GM10248 (cell line): Measurements from ENCODE around the gene FBXW5.

ENCODE experiments used
- CTCF ChIA-PET: fragments of 300-600 bp; sonication (Branson Sonifier 250); formaldehyde crosslinking; extraction: SDS; loops from one replicate; lab custom pipeline; 2021; ENCODE audit warnings: antibody characterized with exemption; lab: Yijun Ruan, JAX
- POLR2A ChIA-PET: fragments of 350-650 bp; sonication (Branson Sonifier 250); formaldehyde crosslinking; extraction: SDS; loops from one replicate; lab custom pipeline; 2020; ENCODE audit warnings: antibody characterized with exemption; lab: Yijun Ruan, JAX
- DNase-seq: peaks from one replicate; pipeline ENCODE4 v3.0.0; 2012; ENCODE audit errors: extremely low spot score
- TF ChIP-seq, protein P1 (sequence below): IDR thresholded peaks from 2 replicates; pipeline ENCODE4 v1.5.1; 2012; ENCODE audit warnings: mild to moderate bottlenecking, low read depth; ENCODE audit errors: extremely low read depth, missing control alignments, control extremely low read depth

The FBXW5 gene

GRCh38 chr9:136972743-136973142 lies 28.2 kb upstream of the FBXW5 start:
- DNase-seq: no peak
- ChIA-PET CTCF (interaction anchor here (1.6 kb wide), 1 partner anchor 56 kb away, joined by 4 read pairs; no protein-coding TSS in a partner anchor), POLR2A (no interaction called here)
- TF ChIP-seq, protein P1, sequence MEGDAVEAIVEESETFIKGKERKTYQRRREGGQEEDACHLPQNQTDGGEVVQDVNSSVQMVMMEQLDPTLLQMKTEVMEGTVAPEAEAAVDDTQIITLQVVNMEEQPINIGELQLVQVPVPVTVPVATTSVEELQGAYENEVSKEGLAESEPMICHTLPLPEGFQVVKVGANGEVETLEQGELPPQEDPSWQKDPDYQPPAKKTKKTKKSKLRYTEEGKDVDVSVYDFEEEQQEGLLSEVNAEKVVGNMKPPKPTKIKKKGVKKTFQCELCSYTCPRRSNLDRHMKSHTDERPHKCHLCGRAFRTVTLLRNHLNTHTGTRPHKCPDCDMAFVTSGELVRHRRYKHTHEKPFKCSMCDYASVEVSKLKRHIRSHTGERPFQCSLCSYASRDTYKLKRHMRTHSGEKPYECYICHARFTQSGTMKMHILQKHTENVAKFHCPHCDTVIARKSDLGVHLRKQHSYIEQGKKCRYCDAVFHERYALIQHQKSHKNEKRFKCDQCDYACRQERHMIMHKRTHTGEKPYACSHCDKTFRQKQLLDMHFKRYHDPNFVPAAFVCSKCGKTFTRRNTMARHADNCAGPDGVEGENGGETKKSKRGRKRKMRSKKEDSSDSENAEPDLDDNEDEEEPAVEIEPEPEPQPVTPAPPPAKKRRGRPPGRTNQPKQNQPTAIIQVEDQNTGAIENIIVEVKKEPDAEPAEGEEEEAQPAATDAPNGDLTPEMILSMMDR: no peak

DNA sequence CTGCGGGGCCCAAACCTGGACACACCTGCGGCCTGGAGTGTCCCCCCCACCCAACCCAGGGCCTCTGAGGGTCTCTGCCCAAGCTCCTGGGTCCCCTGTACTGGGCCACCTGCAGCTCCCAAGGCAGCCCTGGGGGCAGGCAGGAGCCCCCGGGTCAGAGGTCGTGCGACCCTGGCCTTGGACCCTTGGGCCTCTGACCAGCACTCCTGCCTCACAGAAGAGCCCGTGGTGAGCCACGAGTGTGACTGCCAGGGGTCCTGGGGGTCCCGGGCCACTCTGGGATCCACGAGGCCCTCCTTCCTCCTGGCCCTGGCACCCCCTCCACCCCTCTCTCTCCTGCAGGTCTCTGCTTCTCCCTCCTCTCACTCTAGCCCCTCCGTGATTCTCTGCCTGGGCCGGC lies 27.8 kb upstream of the FBXW5 start:
- POLR2A ChIA-PET: no interaction called here
- TF ChIP-seq, protein P1: no peak
- CTCF ChIA-PET: interaction anchor here (1.6 kb wide), 1 partner anchor 57 kb away, joined by 4 read pairs; no protein-coding TSS in a partner anchor
- DNase-seq: no peak

- CTCF ChIA-PET: interaction anchor here (1.6 kb wide), 1 partner anchor 57 kb away, joined by 4 read pairs; no protein-coding TSS in a partner anchor
- TF ChIP-seq, protein P1: no peak
- POLR2A ChIA-PET: no interaction called here
- no peak for DNase-seq
Measured at GRCh38 chr9:136971746-136972145, 27.2 kb upstream of the FBXW5 start.

GRCh38 chr9:136970361-136970760 lies 25.8 kb upstream of the FBXW5 start:
- TF ChIP-seq, protein P1: no peak
- no peak for DNase-seq
- POLR2A ChIA-PET: no interaction called here
- CTCF ChIA-PET: interaction anchor here (1.2 to 2.1 kb wide), 3 partner anchors 9 to 94 kb away, joined by 3 to 6 read pairs (median 4); no protein-coding TSS in a partner anchor

- ChIA-PET POLR2A (no interaction called here), CTCF (interaction anchor here (1.2 to 2.1 kb wide), 4 partner anchors 9 to 94 kb away, joined by 3 to 6 read pairs (median 4); no protein-coding TSS in a partner anchor)
- TF ChIP-seq, protein P1: no peak
- DNase-seq: no peak
Measured at GRCh38 chr9:136969774-136970173, 25.2 kb upstream of the FBXW5 start.

- ChIA-PET CTCF (interaction anchor here (0.8 to 2.1 kb wide), 4 partner anchors 20 to 66 kb away, joined by 4 to 6 read pairs (median 4); no protein-coding TSS in a partner anchor), POLR2A (no interaction called here)
- TF ChIP-seq, protein P1: no peak
- no peak for DNase-seq
Measured at GRCh38 chr9:136969150-136969549, 24.6 kb upstream of the FBXW5 start.
